ENCODE measurements around the gene CCL11. TPM values are rescaled to one million over a fixed set of nuclear protein-coding genes. Genes with fewer than 3 reads are reported as not detected.

Gene CCL11
- total RNA-seq, 4 donors from 2014 or later: not detected

DNA sequence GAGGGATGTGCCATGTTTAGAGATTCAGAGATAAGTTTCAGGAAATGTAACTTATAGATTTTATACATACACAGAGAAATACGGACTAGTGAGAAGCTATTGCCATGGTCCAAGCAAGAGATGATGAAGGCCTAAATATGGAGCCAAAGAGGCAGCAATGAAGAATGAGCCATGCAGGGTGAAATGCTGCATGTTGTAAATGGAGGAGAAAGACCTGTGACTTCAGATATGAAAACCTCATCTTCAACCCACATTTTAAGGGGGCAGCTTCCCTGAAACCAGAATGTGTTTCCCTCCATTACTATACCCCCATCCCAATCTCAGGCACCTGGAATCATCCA, 27.6 kb upstream of the CCL11 start:
- 52 to 76% methylated on average over 1 of the region's 1 CpG for WGBS, 2 donors
- intact Hi-C loops (cut with DNase I; ENCODE audit: low total_unique reads): no loop called here
- no peak for DNase-seq (ENCODE audit: low spot score in 2 of 2)
- no peak overlapping the region for H3K4me3 ChIP-seq (ENCODE audit: low read depth, poor library complexity, severe bottlenecking)
- TF ChIP-seq, protein P1, sequence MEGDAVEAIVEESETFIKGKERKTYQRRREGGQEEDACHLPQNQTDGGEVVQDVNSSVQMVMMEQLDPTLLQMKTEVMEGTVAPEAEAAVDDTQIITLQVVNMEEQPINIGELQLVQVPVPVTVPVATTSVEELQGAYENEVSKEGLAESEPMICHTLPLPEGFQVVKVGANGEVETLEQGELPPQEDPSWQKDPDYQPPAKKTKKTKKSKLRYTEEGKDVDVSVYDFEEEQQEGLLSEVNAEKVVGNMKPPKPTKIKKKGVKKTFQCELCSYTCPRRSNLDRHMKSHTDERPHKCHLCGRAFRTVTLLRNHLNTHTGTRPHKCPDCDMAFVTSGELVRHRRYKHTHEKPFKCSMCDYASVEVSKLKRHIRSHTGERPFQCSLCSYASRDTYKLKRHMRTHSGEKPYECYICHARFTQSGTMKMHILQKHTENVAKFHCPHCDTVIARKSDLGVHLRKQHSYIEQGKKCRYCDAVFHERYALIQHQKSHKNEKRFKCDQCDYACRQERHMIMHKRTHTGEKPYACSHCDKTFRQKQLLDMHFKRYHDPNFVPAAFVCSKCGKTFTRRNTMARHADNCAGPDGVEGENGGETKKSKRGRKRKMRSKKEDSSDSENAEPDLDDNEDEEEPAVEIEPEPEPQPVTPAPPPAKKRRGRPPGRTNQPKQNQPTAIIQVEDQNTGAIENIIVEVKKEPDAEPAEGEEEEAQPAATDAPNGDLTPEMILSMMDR (IDR thresholded peaks at IDR 0.05): no peak
- TF ChIP-seq POLR2A (IDR thresholded peaks at IDR 0.05): no peak

DNA sequence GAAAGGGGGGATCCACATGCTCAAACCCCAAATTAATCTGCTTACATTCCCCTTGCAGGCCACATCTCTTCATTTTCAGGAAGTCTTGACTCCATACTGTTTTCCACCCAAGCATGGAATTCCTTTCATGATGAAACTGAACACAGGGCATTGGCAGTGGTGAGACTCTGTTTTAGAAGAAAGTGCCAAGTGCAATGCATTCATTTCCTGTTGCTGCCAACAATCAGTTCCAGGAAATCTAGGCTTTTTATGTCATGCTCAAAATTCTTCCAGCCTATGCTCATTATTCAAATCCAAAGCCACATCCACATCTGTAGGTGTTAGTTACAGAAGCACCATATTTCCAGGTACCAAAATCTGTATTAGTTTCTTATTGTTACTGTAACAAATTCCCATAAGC, 26.4 kb upstream of the CCL11 start:
- intact Hi-C loops (cut with DNase I; ENCODE audit: low total_unique reads): no loop called here
- no peak for DNase-seq (ENCODE audit: low spot score in 2 of 2)
- TF ChIP-seq POLR2A (IDR thresholded peaks at IDR 0.05): no peak
- TF ChIP-seq, protein P1 (IDR thresholded peaks at IDR 0.05): no peak
- no peak overlapping the region for H3K4me3 ChIP-seq (ENCODE audit: low read depth, poor library complexity, severe bottlenecking)

DNA sequence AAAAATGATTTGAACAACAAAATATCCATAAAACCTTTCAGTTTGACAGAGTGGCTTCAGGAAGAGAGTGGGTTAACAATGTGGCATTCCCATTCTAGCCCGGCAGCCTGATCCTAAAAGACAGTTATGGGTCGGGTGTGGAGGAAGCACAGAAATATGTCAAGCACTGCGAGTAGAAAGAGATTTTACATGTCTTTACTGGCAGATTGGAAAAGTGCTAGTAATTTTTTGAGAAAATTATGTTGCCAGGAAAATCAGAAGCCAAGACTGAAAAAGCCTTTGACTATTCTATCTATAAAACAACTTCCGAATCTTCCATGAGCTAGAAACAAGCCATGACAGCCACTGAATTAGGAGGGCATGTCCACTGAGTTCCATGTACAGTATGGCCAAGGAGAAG, 24.7 kb upstream of the CCL11 start:
- intact Hi-C loops (cut with DNase I; ENCODE audit: low total_unique reads): no loop called here
- 22 to 28% methylated on average over 4 of the region's 4 CpGs for WGBS, 2 donors
- TF ChIP-seq, protein P1 (IDR thresholded peaks at IDR 0.05): no peak
- TF ChIP-seq POLR2A (IDR thresholded peaks at IDR 0.05): no peak

DNA sequence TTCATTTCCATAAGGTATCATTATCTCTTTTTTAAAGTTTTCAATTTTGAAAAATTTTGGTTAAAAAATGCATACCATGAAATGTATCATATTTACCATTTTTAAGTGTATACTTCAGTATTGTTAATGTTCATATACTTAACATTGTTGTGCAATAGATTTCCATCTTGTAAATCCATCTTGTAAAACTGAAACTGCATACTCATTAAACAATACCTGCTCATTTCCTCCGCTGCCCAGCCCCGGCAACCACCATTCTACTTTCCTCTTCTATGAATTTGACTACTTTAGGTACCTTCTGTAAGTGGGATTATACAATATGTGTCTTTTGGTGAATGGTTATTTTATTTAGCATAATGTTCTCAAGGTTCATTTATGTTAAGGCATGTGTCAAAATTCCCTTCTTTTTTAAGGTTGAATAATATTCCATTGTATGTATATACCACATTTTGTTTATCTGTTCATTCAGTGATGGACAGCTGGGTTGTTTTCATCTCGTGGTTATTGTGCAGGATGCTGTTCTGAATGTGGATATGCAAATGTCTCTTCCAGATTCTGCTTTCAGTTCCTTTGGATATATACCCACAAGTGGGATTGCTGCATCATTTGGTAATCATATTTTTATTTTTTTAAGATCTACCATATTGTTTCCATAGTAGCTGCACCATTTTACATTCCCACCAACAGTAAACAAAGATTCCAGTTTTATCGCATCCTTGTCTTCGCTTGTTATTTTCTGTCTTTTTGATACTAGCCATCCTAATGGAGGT, 23.8 kb upstream of the CCL11 start:
- WGBS, 2 donors: 75 to 85% methylated on average over 5 of the region's 5 CpGs
- no peak for TF ChIP-seq POLR2A (IDR thresholded peaks at IDR 0.05)
- TF ChIP-seq, protein P1 (IDR thresholded peaks at IDR 0.05): no peak
- no peak for DNase-seq (ENCODE audit: low spot score in 2 of 2)
- intact Hi-C loops (cut with DNase I; ENCODE audit: low total_unique reads): no loop called here
- no peak overlapping the region for H3K4me3 ChIP-seq (ENCODE audit: low read depth, poor library complexity, severe bottlenecking)

More for the DNA sequence above, 24.7 kb upstream of the CCL11 start:
- H3K4me3 ChIP-seq (ENCODE audit: low read depth, poor library complexity, severe bottlenecking): no peak overlapping the region
- no peak for DNase-seq (ENCODE audit: low spot score in 2 of 2)

DNA sequence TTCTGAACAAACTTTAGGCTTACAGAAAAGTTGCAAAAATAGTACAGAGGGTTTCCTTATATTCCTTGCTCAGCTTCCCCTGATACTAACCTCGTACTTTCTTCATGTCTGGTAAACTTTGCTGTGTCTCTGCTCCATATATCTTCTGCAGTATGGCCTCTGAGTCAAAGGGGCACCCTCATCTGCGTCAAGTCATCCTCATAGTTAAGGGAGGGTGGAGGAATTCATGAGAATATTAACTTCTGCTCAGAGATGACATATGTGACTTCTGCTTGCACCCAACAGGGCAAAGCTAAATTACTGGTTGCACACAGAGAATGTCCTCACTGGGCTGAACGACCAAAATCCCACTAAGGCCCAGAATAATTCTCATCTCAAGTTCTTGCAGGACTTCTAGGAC, 19.8 kb upstream of the CCL11 start:
- DNase-seq (ENCODE audit: low spot score in 2 of 2): no peak
- intact Hi-C loops (cut with DNase I; ENCODE audit: low total_unique reads): no loop called here
- TF ChIP-seq, protein P1 (IDR thresholded peaks at IDR 0.05): no peak
- TF ChIP-seq POLR2A (IDR thresholded peaks at IDR 0.05): no peak
- 47 to 61% methylated on average over 3 of the region's 3 CpGs for WGBS, 2 donors
- H3K4me3 ChIP-seq (ENCODE audit: low read depth, poor library complexity, severe bottlenecking): no peak overlapping the region

DNA sequence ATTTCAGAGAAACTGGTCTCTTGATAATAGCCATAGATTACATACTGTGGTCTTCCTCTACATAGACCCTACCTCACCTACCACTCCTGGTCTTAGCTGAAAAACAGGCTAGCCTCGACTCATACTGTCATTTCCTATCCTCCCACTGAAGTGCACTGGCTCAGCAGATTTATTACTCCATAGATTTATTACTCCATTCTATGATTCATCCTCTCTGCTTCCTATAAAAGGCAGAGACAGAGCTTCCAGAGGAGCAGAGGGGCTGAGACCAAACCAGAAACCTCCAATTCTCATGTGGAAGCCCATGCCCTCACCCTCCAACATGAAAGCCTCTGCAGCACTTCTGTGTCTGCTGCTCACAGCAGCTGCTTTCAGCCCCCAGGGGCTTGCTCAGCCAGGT, 15.6 kb upstream of the CCL11 start, which contains the start of gene CCL7:
CCL7 (plus strand) TSS at position 253 of the 400 bp plus-strand sequence; CDS start at position 323, 70 bp downstream.
- 11 to 12% methylated on average over 1 of the region's 1 CpG for WGBS, 2 donors

More for the DNA sequence above, 15.6 kb upstream of the CCL11 start, which contains the start of gene CCL7:
- intact Hi-C loops (cut with DNase I; ENCODE audit: low total_unique reads): no loop called here
- no peak for DNase-seq (ENCODE audit: low spot score in 2 of 2)
- no peak within 1 kb of the TSS for H3K4me3 ChIP-seq (ENCODE audit: low read depth, poor library complexity, severe bottlenecking)
- TF ChIP-seq POLR2A (IDR thresholded peaks at IDR 0.05): no peak
- TF ChIP-seq, protein P1 (IDR thresholded peaks at IDR 0.05): no peak
